Measurements from ENCODE around the gene GAS2. TPM values are rescaled to one million over a fixed set of nuclear protein-coding genes. Genes with fewer than 3 reads are reported as not detected.

The GAS2 gene
- total and polyA plus RNA-seq, 2 donors (not counting 1 experiment from before 2014, with no cell fraction given), result 0.27 to 1.2 TPM

GRCh38 chr11:22769081-22769480 lies 102.7 kb downstream of the GAS2 start:
- no peaks in the 10 kb centered on the region for H3K4me1 ChIP-seq (ENCODE audit: control insufficient read depth, extremely low read depth, insufficient read depth, low read length)
- no peaks in the 10 kb centered on the region for H3K9me3 ChIP-seq (ENCODE audit: control insufficient read depth, insufficient read depth, low read depth, low read length)
- no peak overlapping the region for H3K27ac ChIP-seq (ENCODE audit: insufficient read depth, low read length)
- H4K20me1 ChIP-seq (ENCODE audit: control insufficient read depth, extremely low read depth, insufficient read depth, low read length), result no peaks in the 10 kb centered on the region
- H3K27me3 ChIP-seq (ENCODE audit: control insufficient read depth, insufficient read depth, low read length), result no peaks in the 10 kb centered on the region
- H3K36me3 ChIP-seq (ENCODE audit: control insufficient read depth, insufficient read depth, low read length), result no peaks in the 10 kb centered on the region
- H2AFZ ChIP-seq (ENCODE audit: low read length), result no peak overlapping the region
- no peak for DNase-seq (ENCODE audit: low read depth in 2 of 2)
- H3K79me2 ChIP-seq (ENCODE audit: control insufficient read depth, insufficient read depth, low read length), result no peaks in the 10 kb centered on the region
- H3K4me2 ChIP-seq (ENCODE audit: extremely low read depth, insufficient read depth, low read length), result no peak overlapping the region
- no peak overlapping the region for H3K9ac ChIP-seq (ENCODE audit: insufficient read depth, low read length)
- no peak overlapping the region for H3K4me3 ChIP-seq (replicated peaks in 1 of 4; ENCODE audit: control extremely low read depth in 1 of 4, insufficient read depth in 1 of 4, low read depth in 3 of 4, low read length in 4 of 4)
- TF ChIP-seq EZH2 (IDR thresholded peaks at IDR 0.05; ENCODE audit: low read length, missing control alignments) (no peak), CTCF (conservative IDR thresholded peaks at IDR 0.05 in 1 of 2, IDR thresholded peaks at IDR 0.05 in 1 of 2; ENCODE audit: low read depth in 1 of 2, low read length in 2 of 2) (no peak)

- no peaks in the 10 kb centered on the region for H3K79me2 ChIP-seq (ENCODE audit: control insufficient read depth, insufficient read depth, low read length)
- H3K4me2 ChIP-seq (ENCODE audit: extremely low read depth, insufficient read depth, low read length), result no peak overlapping the region
- H2AFZ ChIP-seq (ENCODE audit: low read length), result no peak overlapping the region
- H3K27ac ChIP-seq (ENCODE audit: insufficient read depth, low read length), result no peak overlapping the region
- no peak for TF ChIP-seq CTCF (conservative IDR thresholded peaks at IDR 0.05 in 1 of 2, IDR thresholded peaks at IDR 0.05 in 1 of 2; ENCODE audit: low read depth in 1 of 2, low read length in 2 of 2)
- no peak for TF ChIP-seq EZH2 (IDR thresholded peaks at IDR 0.05; ENCODE audit: low read length, missing control alignments)
- no peaks in the 10 kb centered on the region for H3K9me3 ChIP-seq (ENCODE audit: control insufficient read depth, insufficient read depth, low read depth, low read length)
- no peaks in the 10 kb centered on the region for H3K27me3 ChIP-seq (ENCODE audit: control insufficient read depth, insufficient read depth, low read length)
- no peak overlapping the region for H3K9ac ChIP-seq (ENCODE audit: insufficient read depth, low read length)
- no peaks in the 10 kb centered on the region for H3K36me3 ChIP-seq (ENCODE audit: control insufficient read depth, insufficient read depth, low read length)
- H3K4me3 ChIP-seq (replicated peaks in 1 of 4; ENCODE audit: control extremely low read depth in 1 of 4, insufficient read depth in 1 of 4, low read depth in 3 of 4, low read length in 4 of 4), result no peak overlapping the region
- no peaks in the 10 kb centered on the region for H4K20me1 ChIP-seq (ENCODE audit: control insufficient read depth, extremely low read depth, insufficient read depth, low read length)
- DNase-seq (ENCODE audit: low read depth in 2 of 2), result no peak
- no peaks in the 10 kb centered on the region for H3K4me1 ChIP-seq (ENCODE audit: control insufficient read depth, extremely low read depth, insufficient read depth, low read length)
Observed at GRCh38 chr11:22774716-22775115, 108.3 kb downstream of the GAS2 start.

- Histone ChIP-seq H3K36me3 (ENCODE audit: control insufficient read depth, insufficient read depth, low read length) (no peaks in the 10 kb centered on the region), H3K4me1 (ENCODE audit: control insufficient read depth, extremely low read depth, insufficient read depth, low read length) (no peaks in the 10 kb centered on the region), H3K27ac (ENCODE audit: insufficient read depth, low read length) (no peak overlapping the region), H3K79me2 (ENCODE audit: control insufficient read depth, insufficient read depth, low read length) (no peaks in the 10 kb centered on the region), H3K4me2 (ENCODE audit: extremely low read depth, insufficient read depth, low read length) (no peak overlapping the region), H3K27me3 (ENCODE audit: control insufficient read depth, insufficient read depth, low read length) (no peaks in the 10 kb centered on the region), H3K9me3 (ENCODE audit: control insufficient read depth, insufficient read depth, low read depth, low read length) (no peaks in the 10 kb centered on the region), H2AFZ (ENCODE audit: low read length) (no peak overlapping the region), H4K20me1 (ENCODE audit: control insufficient read depth, extremely low read depth, insufficient read depth, low read length) (no peaks in the 10 kb centered on the region), H3K9ac (ENCODE audit: insufficient read depth, low read length) (no peak overlapping the region), H3K4me3 (replicated peaks in 1 of 4; ENCODE audit: control extremely low read depth in 1 of 4, insufficient read depth in 1 of 4, low read depth in 3 of 4, low read length in 4 of 4) (no peak overlapping the region)
- no peak for DNase-seq (ENCODE audit: low read depth in 2 of 2)
- TF ChIP-seq CTCF (conservative IDR thresholded peaks at IDR 0.05 in 1 of 2, IDR thresholded peaks at IDR 0.05 in 1 of 2; ENCODE audit: low read depth in 1 of 2, low read length in 2 of 2) (no peak), EZH2 (IDR thresholded peaks at IDR 0.05; ENCODE audit: low read length, missing control alignments) (no peak)
Observed at GRCh38 chr11:22775248-22775647, 108.8 kb downstream of the GAS2 start.

Data from fibroblast of lung (primary cell).